Measurements from ENCODE around the gene USP49. TPM values are rescaled to one million over a fixed set of nuclear protein-coding genes. Genes with fewer than 3 reads are reported as not detected.

Gene USP49
- polyA plus RNA-seq, 6 donors from 2014 or later, result 0.62 to 1.0 (median 0.69) TPM; not detected in 1

DNA sequence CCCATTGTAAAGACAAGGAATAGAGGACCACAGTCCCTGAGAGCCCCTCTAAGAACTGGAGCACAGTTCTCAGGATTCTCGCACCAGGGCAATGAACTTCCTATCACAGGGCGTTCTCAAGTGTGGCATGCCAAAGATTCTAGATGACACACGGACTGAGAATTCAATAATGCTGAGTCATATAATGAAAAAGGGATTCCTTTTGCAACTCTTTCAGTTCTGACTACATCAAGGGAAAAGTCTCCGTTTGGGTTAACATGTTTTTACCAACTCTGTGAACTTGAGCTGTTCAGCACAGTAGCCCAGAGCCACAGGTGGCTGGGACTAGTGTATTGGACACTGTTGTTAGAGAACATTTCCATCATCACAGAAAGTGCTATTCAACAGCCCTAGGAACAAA is 22.4 kb upstream of the USP49 start:
- peak overlapping the region in 1 of 8 donors; percentile 55 for H3K4me3 Mint-ChIP-seq
- H3K9me3 Mint-ChIP-seq, result peaks cover 0 to 3% (median 0%) of the 10 kb centered on the region in 7 donors
- no peak for ATAC-seq (ENCODE audit: low read depth in 2 of 2)
- H3K4me1 Mint-ChIP-seq, result peaks cover 27 to 45% (median 42%) of the 10 kb centered on the region in 3 donors
- no peak for DNase-seq
- peaks cover 0 to 15% of the 10 kb centered on the region in 2 donors for H3K36me3 Mint-ChIP-seq
- H3K27me3 Mint-ChIP-seq, result no peaks in the 10 kb centered on the region
- H3K27ac Mint-ChIP-seq, result peak overlapping the region in 1 of 6 donors; percentile 72

DNA sequence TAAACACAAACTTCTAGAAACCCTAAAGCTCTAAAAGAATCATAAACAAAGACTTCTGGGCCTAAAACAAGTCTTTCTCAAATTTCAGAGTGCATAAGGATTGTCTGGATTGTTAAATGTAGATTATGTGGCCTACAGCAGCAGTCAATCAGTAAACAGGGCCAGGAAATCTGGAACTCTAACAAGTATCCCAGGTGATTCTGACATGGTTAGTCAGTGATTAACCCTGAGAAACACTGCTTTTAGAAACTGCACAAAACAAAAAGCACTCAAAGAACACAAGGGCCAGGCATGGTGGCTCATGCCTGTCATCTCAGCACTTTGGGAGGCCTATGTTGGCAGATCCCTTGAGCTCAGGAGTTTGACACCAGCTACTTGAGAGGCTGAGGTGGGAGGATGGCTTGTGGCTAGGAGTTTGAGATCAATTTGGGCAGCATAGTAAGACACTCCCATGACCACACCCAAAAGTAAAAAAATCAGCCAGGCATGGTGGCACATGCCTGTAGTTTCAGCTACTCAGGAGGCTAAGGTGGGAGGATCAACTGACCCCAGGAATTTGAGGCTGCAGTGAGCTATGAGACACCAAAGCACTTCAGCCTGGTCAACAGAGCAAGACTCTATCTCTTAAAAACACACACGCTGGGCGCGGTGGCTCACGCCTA is 19.8 kb upstream of the USP49 start:
- Mint-ChIP-seq H3K36me3 (peaks cover 0 to 15% of the 10 kb centered on the region in 2 donors), H3K4me3 (peak overlapping the region in 1 of 8 donors; percentile 45), H3K27me3 (no peaks in the 10 kb centered on the region), H3K4me1 (peaks cover 10 to 28% (median 16%) of the 10 kb centered on the region in 3 donors), H3K9me3 (no peaks in the 10 kb centered on the region), H3K27ac (peak overlapping the region in 2 of 6 donors; percentile 13 to 65)
- DNase-seq, result no peak
- ATAC-seq (ENCODE audit: low read depth in 2 of 2), result no peak

DNA sequence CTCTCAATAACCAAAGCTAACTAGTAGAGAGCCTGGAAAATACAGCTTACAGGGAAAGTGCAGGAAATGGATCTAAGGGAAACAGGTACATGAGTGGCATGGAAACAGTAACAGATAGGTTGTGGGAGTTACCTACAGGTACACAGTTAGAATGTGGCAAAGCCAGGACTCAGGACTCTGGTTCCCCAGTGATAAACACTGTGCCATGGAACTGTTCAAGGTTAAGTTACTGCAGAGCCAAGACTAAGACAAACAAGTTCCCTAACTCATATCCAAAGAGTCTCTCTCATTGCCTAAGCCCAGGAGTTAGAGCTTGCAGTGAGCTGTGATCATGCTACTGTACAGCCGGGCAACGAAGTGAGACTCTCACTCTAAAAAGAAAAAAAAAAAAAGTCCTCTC is 19.2 kb upstream of the USP49 start:
- peak overlapping the region in 2 of 8 donors; percentile 35 to 56 for H3K4me3 Mint-ChIP-seq
- no peak overlapping the region for H3K27ac Mint-ChIP-seq
- ATAC-seq (ENCODE audit: low read depth in 2 of 2) (no peak), DNase-seq (no peak)
- H3K36me3 Mint-ChIP-seq, result peaks cover 0 to 15% of the 10 kb centered on the region in 2 donors
- H3K9me3 Mint-ChIP-seq, result no peaks in the 10 kb centered on the region
- H3K4me1 Mint-ChIP-seq, result peaks cover 6 to 22% (median 11%) of the 10 kb centered on the region in 3 donors
- no peaks in the 10 kb centered on the region for H3K27me3 Mint-ChIP-seq

DNA sequence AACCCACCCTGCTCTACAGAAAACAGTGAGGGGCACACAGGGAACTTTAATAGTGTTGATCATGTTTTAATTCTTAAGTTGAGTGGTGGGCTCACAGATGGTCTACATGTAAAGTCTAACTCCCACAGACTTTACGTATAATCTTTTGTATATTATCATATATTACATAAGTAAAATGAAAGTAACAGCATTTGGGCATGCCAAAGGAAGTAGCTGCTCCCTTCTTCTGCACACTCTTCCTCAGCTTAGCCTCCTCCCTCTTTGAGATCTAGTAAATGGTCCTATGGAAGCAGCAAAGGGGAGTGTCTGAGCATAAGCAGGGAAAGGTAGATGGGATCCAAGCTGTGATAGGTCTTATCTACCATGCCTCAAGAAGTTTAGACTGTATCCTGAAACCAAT is 14.6 kb upstream of the USP49 start:
- H3K36me3 Mint-ChIP-seq, result peaks cover 0 to 13% of the 10 kb centered on the region in 2 donors
- no peak for DNase-seq
- H3K9me3 Mint-ChIP-seq, result no peaks in the 10 kb centered on the region
- H3K4me3 Mint-ChIP-seq, result no peak overlapping the region
- no peak overlapping the region for H3K27ac Mint-ChIP-seq
- no peak for ATAC-seq (ENCODE audit: low read depth in 2 of 2)
- peaks cover 6 to 16% (median 6%) of the 10 kb centered on the region in 3 donors for H3K4me1 Mint-ChIP-seq
- H3K27me3 Mint-ChIP-seq, result no peaks in the 10 kb centered on the region

DNA sequence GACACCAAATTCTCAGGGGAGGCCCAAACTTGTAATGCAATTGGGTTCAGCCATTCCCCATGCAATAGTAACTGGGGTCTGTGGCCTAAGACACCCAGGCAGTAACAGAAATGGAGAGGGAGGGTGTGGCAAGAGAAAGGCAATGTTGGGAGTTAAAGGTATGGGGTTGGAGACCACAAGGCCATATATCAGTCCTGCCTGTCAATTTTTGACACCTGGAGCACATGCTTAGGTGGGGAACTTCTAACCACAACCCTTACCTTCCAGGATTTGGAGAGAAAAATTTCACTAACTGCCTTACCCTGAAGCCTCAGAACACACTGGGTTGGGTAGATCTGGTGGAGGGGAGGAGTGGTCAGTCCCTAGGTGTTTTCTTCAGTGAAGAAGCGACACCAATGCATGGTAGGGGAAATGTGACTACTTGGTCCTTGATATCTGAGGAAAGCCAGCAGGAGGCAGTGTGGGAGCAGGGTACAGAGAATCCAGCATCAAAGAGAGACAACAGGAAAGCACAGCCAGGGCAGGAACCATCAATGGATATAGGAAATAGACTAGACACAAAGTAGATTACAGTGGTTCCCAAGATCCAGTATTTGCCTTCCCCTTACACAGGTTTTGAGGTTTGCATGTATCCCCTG is 6.8 kb upstream of the USP49 start:
- no peaks in the 10 kb centered on the region for H3K9me3 Mint-ChIP-seq
- H3K27me3 Mint-ChIP-seq, result no peaks in the 10 kb centered on the region
- peaks cover 0 to 8% (median 6%) of the 10 kb centered on the region in 3 donors for H3K4me1 Mint-ChIP-seq
- DNase-seq (no peak), ATAC-seq (ENCODE audit: low read depth in 2 of 2) (no peak)
- H3K36me3 Mint-ChIP-seq, result peaks cover 0 to 7% of the 10 kb centered on the region in 2 donors
- H3K27ac Mint-ChIP-seq, result peak overlapping the region in 1 of 6 donors; percentile 86
- no peak overlapping the region for H3K4me3 Mint-ChIP-seq

DNA sequence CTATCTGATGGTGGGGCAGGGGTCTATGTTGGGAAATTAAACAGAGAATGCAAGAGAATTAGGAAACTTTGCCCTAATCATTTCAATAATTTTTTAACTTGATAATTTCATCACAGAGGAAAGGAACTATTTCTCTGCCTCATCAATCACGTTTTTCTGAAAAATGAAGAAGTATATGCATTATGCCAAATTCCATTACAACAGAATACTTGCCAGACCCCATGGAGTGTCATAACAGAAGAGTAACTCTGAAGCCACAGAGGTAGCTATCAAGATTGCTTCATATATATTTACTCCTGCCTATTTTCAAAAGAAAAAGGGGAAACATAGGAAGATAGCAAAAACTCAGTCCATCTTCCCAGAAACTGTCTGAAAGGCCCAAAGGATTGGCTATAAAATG is 5.7 kb upstream of the USP49 start:
- no peaks in the 10 kb centered on the region for H3K9me3 Mint-ChIP-seq
- H3K27ac Mint-ChIP-seq, result no peak overlapping the region
- peak overlapping the region in 1 of 8 donors; percentile 8 for H3K4me3 Mint-ChIP-seq
- ATAC-seq (ENCODE audit: low read depth in 2 of 2) (no peak), DNase-seq (no peak)
- H3K27me3 Mint-ChIP-seq, result no peaks in the 10 kb centered on the region
- H3K4me1 Mint-ChIP-seq, result peaks cover 6 to 18% (median 11%) of the 10 kb centered on the region in 3 donors
- no peaks in the 10 kb centered on the region for H3K36me3 Mint-ChIP-seq

DNA sequence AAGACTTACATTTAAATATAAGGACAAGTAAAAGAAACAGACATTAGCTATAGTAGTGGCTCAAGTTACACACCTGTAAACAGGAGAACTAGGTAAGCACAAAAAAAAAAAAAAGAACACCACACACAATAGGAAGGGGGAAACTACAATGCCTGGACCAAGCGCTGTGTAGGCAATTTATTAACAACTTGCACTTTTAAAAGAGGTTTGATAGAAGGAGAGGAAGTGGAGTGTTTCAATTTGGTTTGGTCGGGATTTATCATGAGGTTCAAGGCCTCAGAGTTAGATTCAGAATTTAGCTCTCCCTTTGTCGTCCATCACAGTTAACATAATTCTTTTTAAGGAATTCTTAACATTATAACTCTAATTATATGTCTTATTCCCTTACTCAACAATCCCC is 1.1 kb upstream of the USP49 start:
- peaks cover 9 to 19% (median 12%) of the 10 kb centered on the region in 3 donors for H3K4me1 Mint-ChIP-seq

DNA sequence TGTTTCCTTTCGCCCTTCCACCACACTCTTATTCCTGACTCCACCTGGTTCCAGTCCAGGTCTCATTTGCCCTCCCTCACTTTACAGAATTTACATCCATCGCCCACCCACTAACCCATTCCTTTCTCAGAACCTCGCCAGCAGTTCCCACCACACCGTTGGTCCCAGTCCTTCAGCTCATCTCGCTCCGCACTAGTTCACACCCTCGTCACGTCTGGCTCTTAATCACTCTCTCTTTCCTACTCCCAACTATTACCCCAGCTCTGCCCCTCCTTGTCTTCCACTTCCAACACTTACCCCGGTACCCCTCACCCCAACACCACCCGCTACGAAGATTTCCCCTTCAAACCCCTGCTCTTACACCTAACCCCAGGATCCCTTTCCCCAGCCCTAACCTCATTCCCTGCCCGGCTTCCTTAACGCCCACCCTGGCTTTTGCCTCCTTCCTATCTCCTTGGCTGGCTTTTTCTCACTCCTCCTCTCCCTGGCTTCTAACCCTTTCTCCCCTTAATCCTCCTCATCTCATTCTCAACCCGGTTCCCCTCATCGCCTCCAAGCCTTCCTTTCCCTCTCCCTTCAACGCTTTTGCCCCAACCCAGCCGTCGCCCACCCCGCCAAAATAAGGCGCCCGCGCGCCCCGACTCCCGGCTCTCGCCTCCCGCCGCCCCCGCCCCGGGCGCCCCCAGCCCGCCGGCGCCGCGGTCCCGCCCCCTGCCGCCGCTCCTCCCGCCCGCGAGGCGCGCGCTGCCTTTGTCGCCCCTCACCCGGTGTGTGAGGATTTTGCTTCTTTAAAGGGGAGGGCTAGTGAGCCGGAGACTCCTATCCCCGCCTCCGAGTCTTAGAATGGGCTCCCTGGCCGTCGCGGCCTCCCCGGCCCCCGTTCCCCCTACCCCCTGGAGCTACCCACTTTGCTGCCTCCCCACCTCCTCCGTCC is 542 bp downstream of the USP49 start:
- DNase-seq, result peak; percentile 12
- H3K4me1 Mint-ChIP-seq, result peaks cover 9 to 19% (median 12%) of the 10 kb centered on the region in 3 donors
- H3K27me3 Mint-ChIP-seq, result no peaks in the 10 kb centered on the region
- H3K4me3 Mint-ChIP-seq, result no peak overlapping the region
- H3K27ac Mint-ChIP-seq, result peak overlapping the region in 4 of 6 donors; percentile 27 to 96 (median 94)
- no peaks in the 10 kb centered on the region for H3K36me3 Mint-ChIP-seq
- H3K9me3 Mint-ChIP-seq, result no peaks in the 10 kb centered on the region
- ATAC-seq (ENCODE audit: low read depth in 2 of 2), result peak; percentile 39 to 44

More for the DNA sequence above, 1.1 kb upstream of the USP49 start:
- Mint-ChIP-seq H3K36me3 (no peaks in the 10 kb centered on the region), H3K4me3 (no peak overlapping the region), H3K27me3 (no peaks in the 10 kb centered on the region), H3K9me3 (no peaks in the 10 kb centered on the region), H3K27ac (peak overlapping the region in 4 of 6 donors; percentile 94 to 97 (median 96))
- DNase-seq (no peak), ATAC-seq (ENCODE audit: low read depth in 2 of 2) (no peak)

DNA sequence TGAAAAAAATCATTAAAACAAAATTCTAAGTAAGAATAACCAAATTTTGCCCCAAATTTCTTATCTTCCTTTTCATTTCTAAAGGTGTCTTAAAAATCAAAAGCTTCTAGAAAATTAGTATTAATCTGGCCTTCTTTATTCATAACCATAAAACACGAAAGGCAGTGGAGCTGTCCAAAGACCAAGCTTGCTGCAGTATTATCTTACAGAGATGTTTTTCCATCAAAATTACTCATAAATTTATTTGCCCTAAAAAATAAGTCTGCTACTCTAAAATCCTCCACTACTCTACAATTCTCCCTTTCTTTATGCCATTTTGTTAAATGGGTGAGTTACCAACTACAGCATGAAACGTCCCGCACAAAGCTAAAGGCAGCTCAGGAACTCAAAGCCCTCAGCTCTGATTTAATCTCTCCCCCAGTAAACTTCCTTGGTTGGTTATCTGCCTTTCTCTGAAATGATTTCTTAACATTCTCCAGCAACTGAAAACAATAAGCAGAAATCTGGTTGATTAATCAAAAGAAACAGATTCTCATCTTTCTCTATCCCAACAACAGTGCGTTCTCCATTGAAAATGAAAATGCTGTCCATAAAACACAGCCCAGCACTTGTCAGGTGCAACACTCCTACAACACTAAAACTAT is 2.1 kb downstream of the USP49 start:
- H3K27me3 Mint-ChIP-seq, result no peaks in the 10 kb centered on the region
- H3K27ac Mint-ChIP-seq, result no peak overlapping the region
- H3K4me1 Mint-ChIP-seq, result peaks cover 9 to 19% (median 12%) of the 10 kb centered on the region in 3 donors
- no peaks in the 10 kb centered on the region for H3K9me3 Mint-ChIP-seq
- H3K36me3 Mint-ChIP-seq, result no peaks in the 10 kb centered on the region
- ATAC-seq (ENCODE audit: low read depth in 2 of 2) (no peak), DNase-seq (no peak)
- H3K4me3 Mint-ChIP-seq, result no peak overlapping the region

DNA sequence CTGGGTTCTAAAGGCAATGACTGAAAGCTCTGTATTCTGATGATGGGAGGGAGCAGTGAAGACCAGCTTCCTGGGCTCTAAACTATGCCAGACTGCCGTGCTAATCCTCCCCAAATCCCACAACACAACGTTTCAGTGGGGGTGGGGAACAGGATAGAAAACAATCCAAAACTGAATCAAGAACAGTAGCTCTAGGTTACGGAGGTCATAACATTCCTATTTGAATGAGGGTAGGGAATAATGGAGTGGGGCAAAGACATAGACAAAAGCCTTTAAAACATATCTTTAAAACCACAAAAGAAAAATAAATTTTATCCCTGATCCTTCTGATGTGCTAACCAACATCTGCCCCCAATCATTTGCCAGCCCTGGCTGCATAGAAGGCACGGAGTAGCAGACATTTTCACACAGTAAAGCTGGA is 7.8 kb downstream of the USP49 start:
- no peaks in the 10 kb centered on the region for H3K27me3 Mint-ChIP-seq
- H3K4me3 Mint-ChIP-seq, result no peak overlapping the region
- ATAC-seq (ENCODE audit: low read depth in 2 of 2) (no peak), DNase-seq (no peak)
- H3K27ac Mint-ChIP-seq, result peak overlapping the region in 1 of 6 donors; percentile 6
- H3K4me1 Mint-ChIP-seq, result no peaks in the 10 kb centered on the region
- no peaks in the 10 kb centered on the region for H3K9me3 Mint-ChIP-seq
- no peaks in the 10 kb centered on the region for H3K36me3 Mint-ChIP-seq

DNA sequence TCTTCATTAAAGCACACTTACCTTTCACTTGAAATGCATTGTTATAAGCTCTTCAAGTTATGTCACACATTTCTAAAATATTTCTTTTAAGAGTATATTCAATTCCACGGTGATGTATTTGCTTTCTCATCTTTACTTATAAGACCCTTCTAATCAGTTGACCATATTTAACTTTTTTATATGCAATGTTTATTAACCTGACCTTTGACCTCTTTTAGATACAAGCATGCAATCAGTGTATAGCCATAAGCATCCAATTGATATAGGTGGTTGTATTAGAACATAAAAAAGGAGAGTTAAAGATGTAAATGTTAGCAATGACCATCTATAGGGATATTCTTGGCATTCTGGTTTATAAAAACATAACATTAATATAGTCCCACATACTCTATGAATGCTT is 9.2 kb downstream of the USP49 start:
- DNase-seq (no peak), ATAC-seq (ENCODE audit: low read depth in 2 of 2) (no peak)
- Mint-ChIP-seq H3K27me3 (no peaks in the 10 kb centered on the region), H3K9me3 (no peaks in the 10 kb centered on the region), H3K4me3 (no peak overlapping the region), H3K27ac (no peak overlapping the region), H3K4me1 (no peaks in the 10 kb centered on the region), H3K36me3 (no peaks in the 10 kb centered on the region)

DNA sequence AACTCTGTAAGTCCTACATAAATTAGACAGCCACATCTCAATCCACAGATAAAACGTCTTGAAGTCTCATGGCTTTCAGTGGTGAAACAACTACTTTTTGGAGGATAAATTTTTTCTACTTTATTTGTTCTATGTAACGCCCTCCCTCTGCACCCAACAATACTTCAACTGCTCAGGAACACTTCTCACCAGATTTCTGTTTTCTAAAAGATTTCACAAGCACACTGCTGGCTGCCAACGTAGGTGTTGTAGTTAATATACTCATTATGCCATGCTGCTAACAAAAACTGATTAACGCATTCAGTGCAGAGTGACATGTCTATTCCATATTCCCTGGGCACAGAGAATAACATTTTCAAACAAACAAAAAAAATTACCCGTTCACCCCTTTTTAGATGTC is 10.2 kb downstream of the USP49 start:
- Mint-ChIP-seq H3K27ac (peak overlapping the region in 1 of 6 donors; percentile 57), H3K27me3 (no peaks in the 10 kb centered on the region), H3K9me3 (no peaks in the 10 kb centered on the region), H3K36me3 (no peaks in the 10 kb centered on the region), H3K4me3 (no peak overlapping the region), H3K4me1 (peaks cover 0 to 3% (median 0%) of the 10 kb centered on the region in 3 donors)
- ATAC-seq (ENCODE audit: low read depth in 2 of 2), result no peak
- DNase-seq, result no peak

DNA sequence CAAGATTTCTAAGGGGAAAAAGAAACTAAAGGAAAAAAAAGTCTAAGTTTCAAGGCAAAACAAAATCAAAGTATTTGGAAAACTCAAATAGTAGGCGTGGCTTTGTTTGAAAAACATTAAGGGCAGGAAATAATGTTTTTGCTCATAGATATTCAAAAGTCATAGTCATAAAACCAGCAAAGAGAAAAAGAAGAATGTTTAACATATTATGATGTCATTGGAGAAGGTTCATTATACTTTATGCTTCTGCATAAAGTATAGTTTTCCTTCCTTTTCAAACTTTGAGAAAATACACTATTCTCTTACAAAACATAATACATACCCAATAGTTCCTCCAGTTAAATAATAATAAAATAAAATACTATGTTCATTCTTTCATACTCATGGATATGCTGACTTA is 13.7 kb downstream of the USP49 start:
- Mint-ChIP-seq H3K9me3 (no peaks in the 10 kb centered on the region), H3K4me1 (peaks cover 0 to 4% (median 0%) of the 10 kb centered on the region in 3 donors), H3K4me3 (no peak overlapping the region), H3K27ac (no peak overlapping the region), H3K27me3 (no peaks in the 10 kb centered on the region), H3K36me3 (no peaks in the 10 kb centered on the region)
- ATAC-seq (ENCODE audit: low read depth in 2 of 2), result no peak
- DNase-seq, result no peak

Measured in naive B cell (primary cell).